IMR-90 (cell line): ENCODE results near the gene ADAMTS3. TPM values are rescaled to one million over a fixed set of nuclear protein-coding genes. Genes with fewer than 3 reads are reported as not detected.

Source experiments
- ATAC-seq: fragments of 200-7000 bp; cut with Tn5 transposase; 2 replicates; pipeline ENCODE4 v1.9.1; 2020; ENCODE audit warnings: low read depth, mild to moderate bottlenecking, moderate library complexity
- BruUV-seq: library from RNA; stranded (reverse); fragments of 400-500 nt; replicated peaks from 2 replicates; lab custom pipeline; 2021; lab: Mats Ljungman, UMichigan
- CTCF ChIA-PET: fragments of 300-600 bp; formaldehyde crosslinking; extraction: SDS; loops from one replicate; lab custom pipeline; 2021; ENCODE audit warnings: antibody characterized with exemption; lab: Yijun Ruan, JAX
- POLR2A ChIA-PET: fragments of 300-600 bp; sonication (Branson Sonifier 250); formaldehyde crosslinking; loops from one replicate; lab custom pipeline; 2022; ENCODE audit warnings: antibody characterized with exemption; ENCODE audit not compliant: unreplicated experiment; lab: Charles Lee
- DNase-seq: peaks from one replicate; pipeline ENCODE4 v3.0.0; 2013
- H2AFZ ChIP-seq: replicated peaks from 2 replicates; pipeline ENCODE3; 2013; ENCODE audit warnings: low read length, mild to moderate bottlenecking; ENCODE audit not compliant: poor library complexity
- H2AK5ac ChIP-seq: 2 replicates; pipeline ENCODE4 v1.6.1; 2013; ENCODE audit warnings: low read depth, low read length, inconsistent platforms
- H2AK9ac ChIP-seq: replicated peaks from 2 replicates; pipeline ENCODE3; 2013; ENCODE audit warnings: mild to moderate bottlenecking, low read depth, low read length, moderate library complexity; ENCODE audit not compliant: poor library complexity
- H2BK120ac ChIP-seq: 2 replicates; pipeline ENCODE4 v1.6.1; 2013; ENCODE audit warnings: low read depth, low read length, inconsistent platforms
- H2BK15ac ChIP-seq: 3 replicates; pipeline ENCODE4 v1.6.1; 2013; ENCODE audit warnings: low read depth, low read length, inconsistent platforms
- H2BK20ac ChIP-seq: 2 replicates; pipeline ENCODE4 v1.6.1; 2013; ENCODE audit warnings: low read depth, mild to moderate bottlenecking, inconsistent platforms, low read length, moderate library complexity
- H2BK5ac ChIP-seq: 2 replicates; pipeline ENCODE4 v1.6.1; 2013; ENCODE audit warnings: mild to moderate bottlenecking, low read depth, low read length, inconsistent platforms; ENCODE audit not compliant: poor library complexity, severe bottlenecking
- H3K14ac ChIP-seq: replicated peaks from 2 replicates; pipeline ENCODE4 v1.6.1; 2013; ENCODE audit warnings: low read depth, low read length, inconsistent platforms
- H3K18ac ChIP-seq: 2 replicates; pipeline ENCODE4 v1.6.1; 2013; ENCODE audit warnings: low read depth, low read length, control low read depth
- H3K23ac ChIP-seq: 2 replicates; pipeline ENCODE4 v1.6.1; 2013; ENCODE audit warnings: low read depth, low read length, inconsistent platforms
- H3K27ac ChIP-seq: 2 replicates; pipeline ENCODE4 v1.5.1; 2013; ENCODE audit warnings: mild to moderate bottlenecking, control low read depth, low read length; ENCODE audit not compliant: insufficient read depth
- H3K27me3 ChIP-seq: 2 replicates; pipeline ENCODE4 v1.6.1; 2013; ENCODE audit warnings: low read length; ENCODE audit not compliant: control insufficient read depth, insufficient read depth
- H3K36me3 ChIP-seq: 2 replicates; pipeline ENCODE4 v1.6.1; 2013; ENCODE audit warnings: low read length, mixed read lengths; ENCODE audit not compliant: control insufficient read depth, insufficient read depth
- H3K4ac ChIP-seq: 2 replicates; pipeline ENCODE4 v1.6.1; 2013; ENCODE audit warnings: low read depth, low read length, inconsistent platforms
- H3K4me1 ChIP-seq: 2 replicates; pipeline ENCODE4 v1.6.1; 2013; ENCODE audit warnings: low read length, mixed read lengths; ENCODE audit not compliant: control insufficient read depth, insufficient read depth
- H3K4me2 ChIP-seq: 2 replicates; pipeline ENCODE4 v1.6.1; 2013; ENCODE audit warnings: low read depth, mild to moderate bottlenecking, control low read depth, low read length, moderate library complexity
- H3K4me3 ChIP-seq: 2 replicates; pipeline ENCODE4 v1.5.1; 2013; ENCODE audit warnings: low read depth, mild to moderate bottlenecking, control low read depth, low read length, moderate library complexity; ENCODE audit not compliant: insufficient read depth
- H3K56ac ChIP-seq: 2 replicates; pipeline ENCODE4 v1.6.1; 2013; ENCODE audit warnings: low read length, inconsistent platforms; ENCODE audit not compliant: insufficient read depth; ENCODE audit errors: extremely low read depth
- H3K79me1 ChIP-seq, 2 experiments: 2 replicates each; pipeline ENCODE4 v1.6.1; 2013; ENCODE audit warnings: low read length in 2 of 2, inconsistent platforms in 1 of 2, low read depth in 1 of 2
- H3K9ac ChIP-seq: 2 replicates; pipeline ENCODE4 v1.6.1; 2013; ENCODE audit warnings: low read depth, low read length, control low read depth
- H3K9me1 ChIP-seq: 2 replicates; pipeline ENCODE4 v1.6.1; 2013; ENCODE audit warnings: low read length, inconsistent platforms; ENCODE audit not compliant: insufficient read depth
- H3K9me3 ChIP-seq: 2 replicates; pipeline ENCODE4 v1.6.1; 2013; ENCODE audit warnings: low read length; ENCODE audit not compliant: control insufficient read depth, insufficient read depth
- H4K20me1 ChIP-seq: 2 replicates; pipeline ENCODE4 v1.6.1; 2013; ENCODE audit warnings: low read length, inconsistent platforms; ENCODE audit not compliant: insufficient read depth
- H4K5ac ChIP-seq: 2 replicates; pipeline ENCODE4 v1.6.1; 2013; ENCODE audit warnings: mild to moderate bottlenecking, low read depth, low read length, control low read depth
- H4K8ac ChIP-seq, 2 experiments: 2 replicates each; pipeline ENCODE4 v1.6.1; 2013; ENCODE audit warnings: low read depth in 2 of 2, low read length in 2 of 2, control low read depth in 1 of 2, inconsistent platforms in 1 of 2
- H4K91ac ChIP-seq: 2 replicates; pipeline ENCODE4 v1.6.1; 2013; ENCODE audit warnings: low read depth, low read length, inconsistent platforms; ENCODE audit not compliant: insufficient read depth
- BHLHE40 ChIP-seq: fragments of 150-350 bp; IDR thresholded peaks from 2 replicates; pipeline ENCODE4 v1.6.1; 2016; ENCODE audit warnings: mild to moderate bottlenecking, low read depth, low read length
- CEBPB ChIP-seq: IDR thresholded peaks from 2 replicates; pipeline ENCODE4 v1.6.1; 2012; ENCODE audit warnings: low read depth, low read length, improper control_type of control experiment
- CHD1 ChIP-seq: IDR thresholded peaks from 2 replicates; pipeline ENCODE4 v1.6.1; 2012; ENCODE audit warnings: low read depth, low read length, improper control_type of control experiment
- FOS ChIP-seq: fragments of 150-350 bp; IDR thresholded peaks from 2 replicates; pipeline ENCODE4 v1.6.1; 2016; ENCODE audit warnings: low read depth, low read length
- MAFK ChIP-seq: IDR thresholded peaks from 2 replicates; pipeline ENCODE4 v1.6.1; 2012; ENCODE audit warnings: low read depth, low read length, improper control_type of control experiment
- MAZ ChIP-seq: IDR thresholded peaks from 2 replicates; pipeline ENCODE4 v1.6.1; 2012; ENCODE audit warnings: low read depth, mild to moderate bottlenecking, low read length, improper control_type of control experiment, moderate library complexity, borderline replicate concordance
- MXI1 ChIP-seq: IDR thresholded peaks from 2 replicates; pipeline ENCODE4 v1.6.1; 2012; ENCODE audit warnings: low read depth, mild to moderate bottlenecking, low read length, moderate library complexity, borderline replicate concordance
- NFE2L2 ChIP-seq: fragments of 150-350 bp; IDR thresholded peaks from 2 replicates; pipeline ENCODE4 v1.6.1; 2016; ENCODE audit warnings: low read depth, mild to moderate bottlenecking, low read length
- POLR2A ChIP-seq: IDR thresholded peaks from 2 replicates; pipeline ENCODE4 v1.6.1; 2012; ENCODE audit warnings: mild to moderate bottlenecking, low read depth, low read length
- RAD21 ChIP-seq: IDR thresholded peaks from 2 replicates; pipeline ENCODE4 v1.6.1; 2012; ENCODE audit warnings: low read length, improper control_type of control experiment
- RCOR1 ChIP-seq: IDR thresholded peaks from 2 replicates; pipeline ENCODE4 v1.6.1; 2012; ENCODE audit warnings: mild to moderate bottlenecking, low read length, improper control_type of control experiment; ENCODE audit not compliant: insufficient replicate concordance
- RFX5 ChIP-seq: IDR thresholded peaks from 2 replicates; pipeline ENCODE4 v1.8.0; 2012; ENCODE audit warnings: low read depth, mild to moderate bottlenecking, low read length, moderate library complexity
- SMC3 ChIP-seq: fragments of 150-350 bp; IDR thresholded peaks from 2 replicates; pipeline ENCODE4 v1.6.1; 2016; ENCODE audit warnings: low read depth, mild to moderate bottlenecking, antibody characterized with exemption, low read length, moderate library complexity
- WGBS, 2 experiments: methylation state at CpG; one replicate each; pipeline versions ENCODE4 v1.1.5 to v1.1.7; 2013; ENCODE audit warnings: missing lambda C conversion rate in 2 of 2; ENCODE audit not compliant: insufficient read length in 1 of 2; ENCODE audit errors: extremely low coverage in 2 of 2; 5-methylcytosine and 5-hydroxymethylcytosine counted together
- dilution Hi-C: fragments of 300-500 bp; cut with HindIII; formaldehyde crosslinking; loops from one replicate; pipeline ENCODE4 v1.14.3; 2018; ENCODE audit warnings: low sequenced_read_pairs; ENCODE audit not compliant: unreplicated experiment
- in situ Hi-C: fragments of 300-500 bp; cut with MboI; formaldehyde crosslinking; loops from 3 replicates; pipeline ENCODE4 v1.14.3; 2019; ENCODE audit warnings: low sequenced_read_pairs, inconsistent platforms, mixed read lengths
- intact Hi-C: fragments of 100-400 bp; cut with micrococcal nuclease; formaldehyde crosslinking; loops from 2 replicates; pipeline ENCODE4 v1.10.0; 2022
- polyA plus RNA-seq, 3 experiments: library from polyadenylated mRNA; depleted of rRNA; stranded (reverse); fragments of >200 nt; gene quantifications; 2 replicates each; pipeline ENCODE4 v1.2.3, GENCODE V29; 2012; ENCODE audit warnings: low replicate concordance in 1 of 3
- total RNA-seq: library from RNA; depleted of rRNA; stranded (reverse); fragments of >200 nt; gene quantifications from 2 replicates; pipeline ENCODE4 v1.2.3, GENCODE V29; 2012
- TF ChIP-seq, protein P1 (sequence below): conservative IDR thresholded peaks from 2 replicates; pipeline ENCODE4 v1.5.1; 2012; ENCODE audit warnings: mild to moderate bottlenecking, low read depth, low read length, improper control_type of control experiment
- TF ChIP-seq, protein P2 (sequence below): fragments of 150-350 bp; IDR thresholded peaks from 2 replicates; pipeline ENCODE4 v1.6.1; 2016; ENCODE audit warnings: low read depth, mild to moderate bottlenecking, low read length, moderate library complexity, borderline replicate concordance
- TF ChIP-seq, protein P3 (sequence below): fragments of 150-350 bp; IDR thresholded peaks from 2 replicates; pipeline ENCODE4 v1.6.1; 2017; ENCODE audit warnings: mild to moderate bottlenecking, antibody characterized with exemption, low read length, low read depth

The ADAMTS3 gene
- total and polyA plus RNA-seq, 2 of the 4 experiments (the other 2 are of a cell fraction) = 0.68 to 2.9 TPM

DNA sequence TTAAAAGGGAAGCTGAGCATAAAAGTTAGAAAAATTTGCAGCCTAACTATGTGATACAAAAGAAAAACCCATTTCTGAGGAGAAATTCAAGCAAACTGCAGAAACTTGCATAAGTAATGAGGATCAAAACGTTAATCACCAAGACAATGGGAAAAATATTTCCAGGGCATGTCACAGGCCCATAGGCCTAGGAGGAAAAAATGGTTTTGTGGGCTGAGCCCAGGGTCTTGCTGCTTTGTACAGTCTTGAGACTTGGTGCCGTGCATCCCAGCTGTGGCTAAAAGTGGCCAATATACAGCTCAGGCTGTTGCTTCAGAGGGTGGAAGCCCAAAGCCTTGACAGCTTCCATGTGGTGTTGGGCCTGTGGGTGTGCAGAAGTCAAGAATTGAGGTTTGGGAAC, 37.7 kb upstream of the ADAMTS3 start:
- H2BK120ac ChIP-seq = no peak overlapping the region
- H3K23ac ChIP-seq = no peak overlapping the region
- no peaks in the 10 kb centered on the region for H3K9me3 ChIP-seq
- H3K79me1 ChIP-seq = no peaks in the 10 kb centered on the region
- H3K9ac ChIP-seq = no peak overlapping the region
- H3K4me1 ChIP-seq = no peaks in the 10 kb centered on the region
- DNase-seq (no peak), ATAC-seq (no peak)
- H2AFZ ChIP-seq = no peak overlapping the region
- H3K4me3 ChIP-seq = no peak overlapping the region
- no peak overlapping the region for H4K5ac ChIP-seq
- H4K8ac ChIP-seq = no peak overlapping the region
- no peaks in the 10 kb centered on the region for H3K27me3 ChIP-seq
- ChIA-PET POLR2A (no interaction called here), CTCF (no interaction called here)
- H2BK15ac ChIP-seq = no peak overlapping the region
- in situ Hi-C loops = no loop called here
- no peak overlapping the region for H3K56ac ChIP-seq
- WGBS, 2 experiments = no CpG with 5 or more reads among the region's 2 CpGs
- dilution Hi-C loops = no loop called here
- no peaks in the 10 kb centered on the region for H4K20me1 ChIP-seq
- H4K91ac ChIP-seq = no peak overlapping the region
- H2AK5ac ChIP-seq = no peak overlapping the region
- H3K14ac ChIP-seq = no peak overlapping the region
- no peaks in the 10 kb centered on the region for H3K36me3 ChIP-seq
- intact Hi-C loops = no loop called here
- no peak overlapping the region for H3K18ac ChIP-seq
- H3K9me1 ChIP-seq = no peaks in the 10 kb centered on the region
- H3K27ac ChIP-seq = no peak overlapping the region
- no peak overlapping the region for H2BK20ac ChIP-seq
- no peak overlapping the region for H3K4ac ChIP-seq
- TF ChIP-seq MAZ = no peak
- TF ChIP-seq, protein P1, sequence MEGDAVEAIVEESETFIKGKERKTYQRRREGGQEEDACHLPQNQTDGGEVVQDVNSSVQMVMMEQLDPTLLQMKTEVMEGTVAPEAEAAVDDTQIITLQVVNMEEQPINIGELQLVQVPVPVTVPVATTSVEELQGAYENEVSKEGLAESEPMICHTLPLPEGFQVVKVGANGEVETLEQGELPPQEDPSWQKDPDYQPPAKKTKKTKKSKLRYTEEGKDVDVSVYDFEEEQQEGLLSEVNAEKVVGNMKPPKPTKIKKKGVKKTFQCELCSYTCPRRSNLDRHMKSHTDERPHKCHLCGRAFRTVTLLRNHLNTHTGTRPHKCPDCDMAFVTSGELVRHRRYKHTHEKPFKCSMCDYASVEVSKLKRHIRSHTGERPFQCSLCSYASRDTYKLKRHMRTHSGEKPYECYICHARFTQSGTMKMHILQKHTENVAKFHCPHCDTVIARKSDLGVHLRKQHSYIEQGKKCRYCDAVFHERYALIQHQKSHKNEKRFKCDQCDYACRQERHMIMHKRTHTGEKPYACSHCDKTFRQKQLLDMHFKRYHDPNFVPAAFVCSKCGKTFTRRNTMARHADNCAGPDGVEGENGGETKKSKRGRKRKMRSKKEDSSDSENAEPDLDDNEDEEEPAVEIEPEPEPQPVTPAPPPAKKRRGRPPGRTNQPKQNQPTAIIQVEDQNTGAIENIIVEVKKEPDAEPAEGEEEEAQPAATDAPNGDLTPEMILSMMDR = no peak
- no peak for TF ChIP-seq POLR2A
- no peak for TF ChIP-seq CHD1
- TF ChIP-seq RFX5 = no peak
- TF ChIP-seq CEBPB = no peak
- no peak for TF ChIP-seq NFE2L2
- TF ChIP-seq RAD21 = no peak
- no peak for TF ChIP-seq MXI1
- no peak for TF ChIP-seq RCOR1
- TF ChIP-seq MAFK = no peak
- TF ChIP-seq BHLHE40 = no peak
- TF ChIP-seq, protein P2, sequence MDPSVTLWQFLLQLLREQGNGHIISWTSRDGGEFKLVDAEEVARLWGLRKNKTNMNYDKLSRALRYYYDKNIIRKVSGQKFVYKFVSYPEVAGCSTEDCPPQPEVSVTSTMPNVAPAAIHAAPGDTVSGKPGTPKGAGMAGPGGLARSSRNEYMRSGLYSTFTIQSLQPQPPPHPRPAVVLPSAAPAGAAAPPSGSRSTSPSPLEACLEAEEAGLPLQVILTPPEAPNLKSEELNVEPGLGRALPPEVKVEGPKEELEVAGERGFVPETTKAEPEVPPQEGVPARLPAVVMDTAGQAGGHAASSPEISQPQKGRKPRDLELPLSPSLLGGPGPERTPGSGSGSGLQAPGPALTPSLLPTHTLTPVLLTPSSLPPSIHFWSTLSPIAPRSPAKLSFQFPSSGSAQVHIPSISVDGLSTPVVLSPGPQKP = no peak
- TF ChIP-seq SMC3 = no peak
- TF ChIP-seq, protein P3, sequence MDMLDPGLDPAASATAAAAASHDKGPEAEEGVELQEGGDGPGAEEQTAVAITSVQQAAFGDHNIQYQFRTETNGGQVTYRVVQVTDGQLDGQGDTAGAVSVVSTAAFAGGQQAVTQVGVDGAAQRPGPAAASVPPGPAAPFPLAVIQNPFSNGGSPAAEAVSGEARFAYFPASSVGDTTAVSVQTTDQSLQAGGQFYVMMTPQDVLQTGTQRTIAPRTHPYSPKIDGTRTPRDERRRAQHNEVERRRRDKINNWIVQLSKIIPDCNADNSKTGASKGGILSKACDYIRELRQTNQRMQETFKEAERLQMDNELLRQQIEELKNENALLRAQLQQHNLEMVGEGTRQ = no peak
- TF ChIP-seq FOS = no peak
- no peak overlapping the region for H2BK5ac ChIP-seq
- H3K4me2 ChIP-seq = no peak overlapping the region
- no TSS peak for BruUV-seq
- no peak overlapping the region for H2AK9ac ChIP-seq
